ENCODE data around the gene MOAP1. TPM values are rescaled to one million over a fixed set of nuclear protein-coding genes. Genes with fewer than 3 reads are reported as not detected.
"Not testable (repeated sequence)": the region's sequence is repeated elsewhere in the genome, so short reads cannot be mapped to it uniquely, and the experiment has no call there.

MOAP1 gene
- total and polyA plus RNA-seq, 9 donors: 20.5 to 41.4 (median 29.4) TPM

DNA sequence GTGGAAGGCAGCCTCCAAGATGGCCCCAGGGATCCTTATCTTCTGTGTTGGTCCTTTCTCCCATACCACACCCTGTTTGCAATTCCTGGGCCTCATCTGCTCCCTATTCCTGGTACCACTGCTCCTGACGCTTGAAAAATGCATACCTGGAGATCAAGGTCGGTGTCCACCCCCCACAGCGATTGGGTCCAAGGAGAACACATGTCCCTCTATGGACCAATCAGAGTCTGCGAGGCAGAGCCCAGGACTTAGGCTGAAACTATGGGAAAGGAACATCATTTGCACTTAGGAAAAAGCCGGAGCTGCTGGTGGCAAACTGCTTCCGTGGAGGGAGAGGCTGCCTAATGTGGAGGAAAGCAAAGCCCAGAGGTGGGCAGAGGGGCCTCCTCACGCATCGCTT, 35.7 kb downstream of the MOAP1 start:
- no peak for DNase-seq
- H3K27me3 ChIP-seq: no peaks in the 10 kb centered on the region
- peaks cover 6% of the 10 kb centered on the region for H3K4me1 ChIP-seq (ENCODE audit: insufficient read depth)
- no peaks in the 10 kb centered on the region for H3K36me3 ChIP-seq
- H3K9me3 ChIP-seq: no peaks in the 10 kb centered on the region
- H3K4me3 ChIP-seq: no peak overlapping the region
- WGBS, 3 donors: 89 to 91% (median 91%) methylated on average over 8 of the region's 8 CpGs
- H3K27ac ChIP-seq: no peak overlapping the region
- intact Hi-C loops (cut with DNase I): no loop called here
- TF ChIP-seq EP300 (IDR thresholded peaks at IDR 0.05) (no peak), POLR2A (IDR thresholded peaks at IDR 0.05) (no peak)
- TF ChIP-seq, protein P1, sequence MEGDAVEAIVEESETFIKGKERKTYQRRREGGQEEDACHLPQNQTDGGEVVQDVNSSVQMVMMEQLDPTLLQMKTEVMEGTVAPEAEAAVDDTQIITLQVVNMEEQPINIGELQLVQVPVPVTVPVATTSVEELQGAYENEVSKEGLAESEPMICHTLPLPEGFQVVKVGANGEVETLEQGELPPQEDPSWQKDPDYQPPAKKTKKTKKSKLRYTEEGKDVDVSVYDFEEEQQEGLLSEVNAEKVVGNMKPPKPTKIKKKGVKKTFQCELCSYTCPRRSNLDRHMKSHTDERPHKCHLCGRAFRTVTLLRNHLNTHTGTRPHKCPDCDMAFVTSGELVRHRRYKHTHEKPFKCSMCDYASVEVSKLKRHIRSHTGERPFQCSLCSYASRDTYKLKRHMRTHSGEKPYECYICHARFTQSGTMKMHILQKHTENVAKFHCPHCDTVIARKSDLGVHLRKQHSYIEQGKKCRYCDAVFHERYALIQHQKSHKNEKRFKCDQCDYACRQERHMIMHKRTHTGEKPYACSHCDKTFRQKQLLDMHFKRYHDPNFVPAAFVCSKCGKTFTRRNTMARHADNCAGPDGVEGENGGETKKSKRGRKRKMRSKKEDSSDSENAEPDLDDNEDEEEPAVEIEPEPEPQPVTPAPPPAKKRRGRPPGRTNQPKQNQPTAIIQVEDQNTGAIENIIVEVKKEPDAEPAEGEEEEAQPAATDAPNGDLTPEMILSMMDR (IDR thresholded peaks at IDR 0.05): no peak

DNA sequence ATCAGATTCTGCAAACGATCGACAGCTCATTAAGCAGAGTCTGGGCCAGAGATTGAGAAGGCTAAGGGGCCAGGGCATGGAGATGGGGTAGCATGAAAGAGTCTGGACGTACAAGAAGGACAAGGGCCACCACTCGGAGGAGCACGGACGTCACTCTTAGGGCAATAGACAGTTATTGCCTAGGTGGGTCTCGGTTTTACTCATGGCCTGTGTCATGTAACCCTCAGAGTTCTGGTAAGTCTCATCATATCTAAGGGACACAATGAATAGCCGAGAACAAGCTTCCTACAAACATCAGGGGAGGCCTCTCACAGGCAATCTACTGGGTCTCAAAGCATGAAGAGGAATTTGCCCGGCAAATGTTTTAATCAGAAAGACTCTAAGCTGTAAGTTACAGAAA, 38.6 kb downstream of the MOAP1 start:
- intact Hi-C loops (cut with DNase I): no loop called here
- 77 to 82% (median 78%) methylated on average over 9 of the region's 9 CpGs for WGBS, 3 donors
- Histone ChIP-seq H3K9me3 (no peaks in the 10 kb centered on the region), H3K27ac (no peak overlapping the region), H3K4me1 (ENCODE audit: insufficient read depth) (peaks cover 5% of the 10 kb centered on the region), H3K4me3 (no peak overlapping the region), H3K36me3 (no peaks in the 10 kb centered on the region), H3K27me3 (no peaks in the 10 kb centered on the region)
- TF ChIP-seq POLR2A (IDR thresholded peaks at IDR 0.05) (no peak), EP300 (IDR thresholded peaks at IDR 0.05) (no peak)
- TF ChIP-seq, protein P1 (IDR thresholded peaks at IDR 0.05): no peak
- no peak for DNase-seq

DNA sequence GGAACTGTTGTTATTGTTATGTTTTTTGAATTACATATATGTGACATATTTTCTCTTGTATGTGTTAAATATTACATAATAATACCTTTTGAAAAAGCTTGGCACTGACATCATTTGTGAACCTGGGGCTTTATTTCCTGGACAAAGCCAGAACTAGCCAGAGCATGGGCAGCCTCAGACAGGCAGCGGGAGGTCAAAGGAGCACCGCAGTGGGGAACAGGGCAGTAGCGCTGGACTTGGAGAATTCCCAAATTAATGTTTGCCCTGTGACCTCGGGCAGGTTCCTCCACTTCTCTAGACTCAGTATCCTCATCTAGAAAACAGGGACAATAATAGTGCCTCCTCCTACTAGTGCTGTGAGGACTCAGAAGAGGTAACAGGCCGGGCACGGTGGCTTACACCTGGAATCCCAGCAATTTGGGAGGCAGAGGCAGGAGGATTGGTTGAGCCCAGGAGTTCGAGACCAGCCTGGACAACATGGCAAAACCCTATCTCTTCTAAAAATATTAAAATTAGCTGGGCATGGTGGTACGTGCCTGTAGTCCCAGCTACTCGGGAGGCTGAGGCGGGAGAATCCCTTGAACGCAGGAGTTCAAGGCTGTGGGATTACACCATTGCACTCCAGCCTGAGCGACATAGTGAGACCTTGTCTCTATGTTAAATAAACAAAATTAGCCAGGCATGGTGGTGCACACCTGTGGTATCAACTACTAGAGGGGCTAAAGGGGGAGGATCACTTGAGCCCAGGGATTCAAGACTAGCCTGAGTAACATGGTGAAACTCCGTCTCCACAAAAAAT, 41.6 kb downstream of the MOAP1 start:
- Histone ChIP-seq H3K27ac (no peak overlapping the region), H3K36me3 (no peaks in the 10 kb centered on the region), H3K4me1 (ENCODE audit: insufficient read depth) (no peaks in the 10 kb centered on the region), H3K9me3 (no peaks in the 10 kb centered on the region), H3K27me3 (no peaks in the 10 kb centered on the region), H3K4me3 (no peak overlapping the region)
- no peak for DNase-seq
- 64 to 81% (median 76%) methylated on average over 13 of the region's 13 CpGs for WGBS, 3 donors
- TF ChIP-seq POLR2A (IDR thresholded peaks at IDR 0.05) (no peak), EP300 (IDR thresholded peaks at IDR 0.05) (no peak)
- TF ChIP-seq, protein P1 (IDR thresholded peaks at IDR 0.05): no peak
- intact Hi-C loops (cut with DNase I): no loop called here

DNA sequence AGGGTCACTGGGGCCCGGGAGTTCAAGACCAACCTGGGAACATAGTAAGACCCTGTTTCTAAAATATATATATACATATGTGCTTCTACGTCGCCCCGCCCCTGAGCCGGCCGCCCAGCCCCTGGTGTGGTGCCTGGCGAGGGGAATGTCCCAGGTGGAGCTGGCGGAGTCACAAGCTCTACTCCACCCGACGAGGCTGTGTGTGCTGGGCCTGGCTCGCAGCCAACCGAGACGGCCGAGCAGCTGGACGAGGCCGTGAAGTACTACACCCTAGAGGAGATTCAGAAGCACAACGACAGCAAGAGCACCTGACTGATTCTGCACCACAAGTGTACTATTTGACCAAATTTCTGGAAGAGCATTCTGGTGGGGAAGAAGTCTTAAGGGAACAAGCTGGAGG, 46.8 kb downstream of the MOAP1 start:
- Histone ChIP-seq H3K4me3 (no peak overlapping the region), H3K27ac (no peak overlapping the region), H3K36me3 (no peaks in the 10 kb centered on the region), H3K4me1 (ENCODE audit: insufficient read depth) (no peaks in the 10 kb centered on the region), H3K9me3 (no peaks in the 10 kb centered on the region), H3K27me3 (no peaks in the 10 kb centered on the region)
- WGBS, 3 donors: 27 to 39% (median 32%) methylated on average over 17 of the region's 17 CpGs
- TF ChIP-seq POLR2A (IDR thresholded peaks at IDR 0.05): no peak
- TF ChIP-seq, protein P1 (IDR thresholded peaks at IDR 0.05): no peak
- TF ChIP-seq EP300 (IDR thresholded peaks at IDR 0.05): no peak
- DNase-seq: peak; percentile 34 to 66 (median 46)
- intact Hi-C loops (cut with DNase I): loop anchor here in 3 of 4 donors (2.0 to 5.0 kb wide), 2 partner anchors 185 to 186 kb away; no protein-coding TSS in a partner anchor

DNA sequence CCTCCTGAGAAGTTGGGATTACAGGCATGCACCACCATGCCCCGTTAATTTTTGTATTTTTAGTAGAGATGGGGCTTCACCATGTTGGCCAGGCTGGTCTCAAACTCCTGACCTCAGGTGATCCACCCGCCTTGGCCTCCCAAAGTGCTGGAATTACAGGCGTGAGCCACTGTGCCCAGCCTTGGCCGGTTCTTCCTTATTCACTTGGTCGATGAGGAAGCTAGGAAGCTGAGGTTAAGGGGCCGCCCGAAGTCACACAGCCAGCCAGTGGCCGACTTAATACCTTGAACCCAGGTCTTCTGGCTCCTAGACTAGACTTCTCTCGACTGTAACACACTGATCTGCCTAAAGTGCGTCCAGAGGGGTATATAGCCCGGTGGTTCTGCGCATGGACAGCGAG, 48.2 kb downstream of the MOAP1 start:
- not testable (repeated sequence) for H3K27me3 ChIP-seq; H3K4me1 ChIP-seq (ENCODE audit: insufficient read depth); H3K4me3 ChIP-seq; H3K36me3 ChIP-seq; H3K9me3 ChIP-seq; DNase-seq; H3K27ac ChIP-seq
- WGBS, 3 donors: 84 to 96% (median 88%) methylated on average over 13 of the region's 13 CpGs
- intact Hi-C loops (cut with DNase I): loop anchor here in 2 of 4 donors (5.0 kb wide), 1 partner anchor 184 kb away; no protein-coding TSS in a partner anchor

All from ovary (tissue), 9 donors.